ENCODE results near the gene PDE7B. TPM values are rescaled to one million over a fixed set of nuclear protein-coding genes. Genes with fewer than 3 reads are reported as not detected.

The PDE7B gene
- total and polyA plus RNA-seq, 4 donors: 0.75 to 5.2 (median 1.3) TPM

DNA sequence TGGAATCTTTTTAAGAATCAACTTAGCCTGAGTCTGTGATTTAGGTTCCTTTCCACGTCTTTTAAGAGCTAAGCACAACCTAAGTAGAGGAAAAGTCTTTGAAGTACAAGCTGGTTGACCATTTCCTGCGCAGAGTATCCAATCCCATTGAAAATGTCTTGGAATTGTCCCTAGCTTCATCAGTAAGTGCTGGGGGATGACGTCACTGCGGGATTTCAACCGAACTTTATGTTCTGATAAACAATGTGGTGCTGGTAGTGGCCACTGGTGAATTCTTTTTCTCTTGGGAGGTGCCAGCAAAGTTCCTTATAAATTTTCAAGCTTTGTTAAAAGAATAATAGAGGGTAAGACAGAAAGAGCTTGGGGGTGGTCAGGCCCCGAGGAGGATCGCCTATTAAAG is 69.2 kb downstream of the PDE7B start:
- Histone ChIP-seq H3K27me3 (ENCODE audit: control insufficient read depth in 4 of 4, insufficient read depth in 4 of 4, low read length in 3 of 4) (no peaks in the 10 kb centered on the region), H3K9ac (ENCODE audit: low read depth in 1 of 2, low read length in 2 of 2) (no peak overlapping the region), H3K4me3 (ENCODE audit: low read depth in 1 of 3, low read length in 3 of 3) (no peak overlapping the region), H3K36me3 (ENCODE audit: control insufficient read depth in 4 of 4, insufficient read depth in 3 of 4, low read depth in 1 of 4, low read length in 3 of 4) (no peaks in the 10 kb centered on the region), H3K4me1 (ENCODE audit: control insufficient read depth in 4 of 4, insufficient read depth in 4 of 4, low read length in 3 of 4) (peaks cover 0 to 1% (median 0%) of the 10 kb centered on the region in 4 donors), H3K9me3 (ENCODE audit: control insufficient read depth in 4 of 4, low read length in 3 of 4) (no peaks in the 10 kb centered on the region), H3K27ac (ENCODE audit: low read depth in 1 of 2, low read length in 2 of 2) (no peak overlapping the region)
- no peak for DNase-seq (ENCODE audit: low spot score)
- WGBS: 93% methylated on average over 7 of the region's 7 CpGs
- TF ChIP-seq RXRA (IDR thresholded peaks at IDR 0.05) (no peak), SP1 (IDR thresholded peaks at IDR 0.05) (no peak), NR2F2 (IDR thresholded peaks at IDR 0.05) (no peak), FOXA2 (IDR thresholded peaks at IDR 0.05) (no peak), RAD21 (IDR thresholded peaks at IDR 0.05) (no peak), HNF4A (conservative IDR thresholded peaks at IDR 0.05) (no peak), YY1 (IDR thresholded peaks at IDR 0.05) (no peak), FOXA1 (IDR thresholded peaks at IDR 0.05) (no peak), HNF4G (IDR thresholded peaks at IDR 0.05) (no peak)
- TF ChIP-seq, protein P1, sequence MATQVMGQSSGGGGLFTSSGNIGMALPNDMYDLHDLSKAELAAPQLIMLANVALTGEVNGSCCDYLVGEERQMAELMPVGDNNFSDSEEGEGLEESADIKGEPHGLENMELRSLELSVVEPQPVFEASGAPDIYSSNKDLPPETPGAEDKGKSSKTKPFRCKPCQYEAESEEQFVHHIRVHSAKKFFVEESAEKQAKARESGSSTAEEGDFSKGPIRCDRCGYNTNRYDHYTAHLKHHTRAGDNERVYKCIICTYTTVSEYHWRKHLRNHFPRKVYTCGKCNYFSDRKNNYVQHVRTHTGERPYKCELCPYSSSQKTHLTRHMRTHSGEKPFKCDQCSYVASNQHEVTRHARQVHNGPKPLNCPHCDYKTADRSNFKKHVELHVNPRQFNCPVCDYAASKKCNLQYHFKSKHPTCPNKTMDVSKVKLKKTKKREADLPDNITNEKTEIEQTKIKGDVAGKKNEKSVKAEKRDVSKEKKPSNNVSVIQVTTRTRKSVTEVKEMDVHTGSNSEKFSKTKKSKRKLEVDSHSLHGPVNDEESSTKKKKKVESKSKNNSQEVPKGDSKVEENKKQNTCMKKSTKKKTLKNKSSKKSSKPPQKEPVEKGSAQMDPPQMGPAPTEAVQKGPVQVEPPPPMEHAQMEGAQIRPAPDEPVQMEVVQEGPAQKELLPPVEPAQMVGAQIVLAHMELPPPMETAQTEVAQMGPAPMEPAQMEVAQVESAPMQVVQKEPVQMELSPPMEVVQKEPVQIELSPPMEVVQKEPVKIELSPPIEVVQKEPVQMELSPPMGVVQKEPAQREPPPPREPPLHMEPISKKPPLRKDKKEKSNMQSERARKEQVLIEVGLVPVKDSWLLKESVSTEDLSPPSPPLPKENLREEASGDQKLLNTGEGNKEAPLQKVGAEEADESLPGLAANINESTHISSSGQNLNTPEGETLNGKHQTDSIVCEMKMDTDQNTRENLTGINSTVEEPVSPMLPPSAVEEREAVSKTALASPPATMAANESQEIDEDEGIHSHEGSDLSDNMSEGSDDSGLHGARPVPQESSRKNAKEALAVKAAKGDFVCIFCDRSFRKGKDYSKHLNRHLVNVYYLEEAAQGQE (IDR thresholded peaks at IDR 0.05): no peak
- TF ChIP-seq, protein P2, sequence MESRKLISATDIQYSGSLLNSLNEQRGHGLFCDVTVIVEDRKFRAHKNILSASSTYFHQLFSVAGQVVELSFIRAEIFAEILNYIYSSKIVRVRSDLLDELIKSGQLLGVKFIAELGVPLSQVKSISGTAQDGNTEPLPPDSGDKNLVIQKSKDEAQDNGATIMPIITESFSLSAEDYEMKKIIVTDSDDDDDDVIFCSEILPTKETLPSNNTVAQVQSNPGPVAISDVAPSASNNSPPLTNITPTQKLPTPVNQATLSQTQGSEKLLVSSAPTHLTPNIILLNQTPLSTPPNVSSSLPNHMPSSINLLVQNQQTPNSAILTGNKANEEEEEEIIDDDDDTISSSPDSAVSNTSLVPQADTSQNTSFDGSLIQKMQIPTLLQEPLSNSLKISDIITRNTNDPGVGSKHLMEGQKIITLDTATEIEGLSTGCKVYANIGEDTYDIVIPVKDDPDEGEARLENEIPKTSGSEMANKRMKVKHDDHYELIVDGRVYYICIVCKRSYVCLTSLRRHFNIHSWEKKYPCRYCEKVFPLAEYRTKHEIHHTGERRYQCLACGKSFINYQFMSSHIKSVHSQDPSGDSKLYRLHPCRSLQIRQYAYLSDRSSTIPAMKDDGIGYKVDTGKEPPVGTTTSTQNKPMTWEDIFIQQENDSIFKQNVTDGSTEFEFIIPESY (IDR thresholded peaks at IDR 0.05): no peak
- TF ChIP-seq, protein P3, sequence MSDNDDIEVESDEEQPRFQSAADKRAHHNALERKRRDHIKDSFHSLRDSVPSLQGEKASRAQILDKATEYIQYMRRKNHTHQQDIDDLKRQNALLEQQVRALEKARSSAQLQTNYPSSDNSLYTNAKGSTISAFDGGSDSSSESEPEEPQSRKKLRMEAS (IDR thresholded peaks at IDR 0.05): no peak
- TF ChIP-seq, protein P4, sequence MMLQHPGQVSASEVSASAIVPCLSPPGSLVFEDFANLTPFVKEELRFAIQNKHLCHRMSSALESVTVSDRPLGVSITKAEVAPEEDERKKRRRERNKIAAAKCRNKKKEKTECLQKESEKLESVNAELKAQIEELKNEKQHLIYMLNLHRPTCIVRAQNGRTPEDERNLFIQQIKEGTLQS (IDR thresholded peaks at IDR 0.05): no peak

DNA sequence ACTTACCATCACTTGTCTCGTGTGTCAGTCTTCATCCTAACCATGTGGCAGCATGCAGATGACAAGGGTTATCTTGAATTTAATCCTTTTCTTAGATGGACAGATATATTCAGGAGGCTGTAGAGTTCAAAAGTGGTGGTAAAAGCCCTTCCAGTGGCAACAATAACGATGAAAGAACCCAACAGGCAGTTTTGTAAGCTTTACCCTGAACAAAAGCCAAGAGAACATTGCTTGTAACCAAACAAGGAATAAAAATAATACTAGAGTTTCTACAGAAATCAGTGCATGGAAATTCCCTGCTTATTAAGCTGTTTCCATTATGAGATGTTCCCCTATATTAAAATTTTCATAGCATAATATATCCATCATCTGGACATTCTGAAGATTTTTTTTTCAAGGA is 69.7 kb downstream of the PDE7B start:
- no peaks in the 10 kb centered on the region for H3K27me3 ChIP-seq (ENCODE audit: control insufficient read depth in 4 of 4, insufficient read depth in 4 of 4, low read length in 3 of 4)
- WGBS: 82% methylated on average over 2 of the region's 2 CpGs
- peaks cover 0 to 1% (median 0%) of the 10 kb centered on the region in 4 donors for H3K4me1 ChIP-seq (ENCODE audit: control insufficient read depth in 4 of 4, insufficient read depth in 4 of 4, low read length in 3 of 4)
- no peak for DNase-seq (ENCODE audit: low spot score)
- H3K36me3 ChIP-seq (ENCODE audit: control insufficient read depth in 4 of 4, insufficient read depth in 3 of 4, low read depth in 1 of 4, low read length in 3 of 4): no peaks in the 10 kb centered on the region
- TF ChIP-seq, protein P4 (IDR thresholded peaks at IDR 0.05): no peak
- no peak for TF ChIP-seq YY1 (IDR thresholded peaks at IDR 0.05)
- no peak for TF ChIP-seq RXRA (IDR thresholded peaks at IDR 0.05)
- TF ChIP-seq GABPA (IDR thresholded peaks at IDR 0.05 in 1 of 2, conservative IDR thresholded peaks at IDR 0.05 in 1 of 2): no peak
- no peak for TF ChIP-seq HNF4A (conservative IDR thresholded peaks at IDR 0.05)
- TF ChIP-seq, protein P1 (IDR thresholded peaks at IDR 0.05): no peak
- no peak for TF ChIP-seq RAD21 (IDR thresholded peaks at IDR 0.05)
- TF ChIP-seq, protein P3 (IDR thresholded peaks at IDR 0.05): no peak
- no peak overlapping the region for H3K27ac ChIP-seq (ENCODE audit: low read depth in 1 of 2, low read length in 2 of 2)
- no peak overlapping the region for H3K9ac ChIP-seq (ENCODE audit: low read depth in 1 of 2, low read length in 2 of 2)
- H3K9me3 ChIP-seq (ENCODE audit: control insufficient read depth in 4 of 4, low read length in 3 of 4): no peaks in the 10 kb centered on the region
- H3K4me3 ChIP-seq (ENCODE audit: low read depth in 1 of 3, low read length in 3 of 3): no peak overlapping the region
